ENCODE measurements around the gene CAPN15. TPM values are rescaled to one million over a fixed set of nuclear protein-coding genes. Genes with fewer than 3 reads are reported as not detected.

The CAPN15 gene
- total and polyA plus RNA-seq, 3 donors from 2014 or later = 48.0 to 115 (median 108) TPM

DNA sequence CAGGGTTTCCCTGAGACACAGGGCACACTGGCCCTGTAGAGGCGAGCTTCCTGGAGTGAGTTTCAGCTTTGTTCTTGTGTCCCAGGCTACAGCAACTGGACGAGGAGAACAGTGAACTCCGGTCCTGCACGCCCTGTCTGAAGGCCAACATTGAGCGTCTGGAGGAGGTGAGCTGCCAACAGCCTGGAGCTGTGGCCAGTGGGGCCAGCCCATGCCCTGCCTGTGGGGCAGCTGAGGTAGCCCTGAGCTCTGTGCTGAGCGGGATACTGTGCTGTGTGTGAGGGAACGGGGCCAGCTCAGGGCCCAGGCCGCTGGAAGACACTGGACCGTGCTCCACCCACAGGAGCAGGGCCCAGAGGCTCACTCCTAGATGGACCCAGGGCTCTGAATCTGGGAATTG, 8.7 kb upstream of the CAPN15 start:
- Histone ChIP-seq H3K9me3 (no peaks in the 10 kb centered on the region), H3K27me3 (no peaks in the 10 kb centered on the region), H3K4me3 (no peak overlapping the region), H3K27ac (no peak overlapping the region), H3K36me3 (ENCODE audit: low read depth, missing control alignments) (no peaks in the 10 kb centered on the region), H3K4me1 (no peaks in the 10 kb centered on the region)
- intact Hi-C loops (cut with DNase I; ENCODE audit: low total_unique reads) = no loop called here
- WGBS, 2 donors = 74 to 77% methylated on average over 3 to 9 of the region's 9 CpGs
- TF ChIP-seq POLR2A (IDR thresholded peaks at IDR 0.05) (no peak), CTCF (IDR thresholded peaks at IDR 0.05) (no peak)
- no peak for DNase-seq

DNA sequence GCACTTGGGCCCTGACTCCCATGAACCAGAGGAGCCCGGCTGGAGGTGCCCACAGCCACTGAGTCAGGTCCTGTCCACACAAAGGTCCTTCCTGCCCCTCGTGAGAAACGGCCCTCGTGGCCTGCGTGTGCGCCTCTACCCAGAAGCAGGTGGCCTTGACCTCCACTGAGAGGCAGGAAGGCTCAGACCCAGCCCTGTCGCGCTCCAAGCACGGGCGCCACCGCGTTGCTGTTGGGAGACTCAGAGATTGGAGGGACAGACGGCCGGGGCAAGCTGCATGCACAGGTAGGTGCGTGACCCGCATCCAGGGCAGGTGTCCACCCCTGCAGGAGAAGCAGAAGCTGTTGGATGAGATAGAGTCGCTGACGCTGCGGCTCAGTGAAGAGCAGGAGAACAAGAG, 8.1 kb upstream of the CAPN15 start:
- no peak overlapping the region for H3K27ac ChIP-seq

GRCh38 chr16:519841-520687, 7.4 kb upstream of the CAPN15 start:
- no peak for DNase-seq
- Histone ChIP-seq H3K4me1 (no peaks in the 10 kb centered on the region), H3K27ac (no peak overlapping the region), H3K9me3 (no peaks in the 10 kb centered on the region), H3K36me3 (ENCODE audit: low read depth, missing control alignments) (no peaks in the 10 kb centered on the region), H3K4me3 (no peak overlapping the region), H3K27me3 (no peaks in the 10 kb centered on the region)
- intact Hi-C loops (cut with DNase I; ENCODE audit: low total_unique reads) = no loop called here
- TF ChIP-seq POLR2A (IDR thresholded peaks at IDR 0.05) (no peak), CTCF (IDR thresholded peaks at IDR 0.05) (no peak)
- 92 to 94% methylated on average over 14 to 34 of the region's 35 CpGs for WGBS, 2 donors

More for the DNA sequence above, 8.1 kb upstream of the CAPN15 start:
- no peaks in the 10 kb centered on the region for H3K27me3 ChIP-seq
- TF ChIP-seq POLR2A (IDR thresholded peaks at IDR 0.05) (no peak), CTCF (IDR thresholded peaks at IDR 0.05) (no peak)
- whole genome bisulfite sequencing, 2 donors = 90 to 95% methylated on average over 4 to 19 of the region's 19 CpGs
- no peak overlapping the region for H3K4me3 ChIP-seq
- H3K4me1 ChIP-seq = no peaks in the 10 kb centered on the region
- DNase-seq = no peak
- intact Hi-C loops (cut with DNase I; ENCODE audit: low total_unique reads) = no loop called here
- H3K36me3 ChIP-seq (ENCODE audit: low read depth, missing control alignments) = no peaks in the 10 kb centered on the region
- H3K9me3 ChIP-seq = no peaks in the 10 kb centered on the region

- WGBS, 2 donors = 91 to 97% methylated on average over 8 to 11 of the region's 13 CpGs
Observed at GRCh38 chr16:520847-521246, 6.7 kb upstream of the CAPN15 start.

More at GRCh38 chr16:520847-521246, 6.7 kb upstream of the CAPN15 start:
- no peak for DNase-seq
- Histone ChIP-seq H3K9me3 (no peaks in the 10 kb centered on the region), H3K4me1 (peaks cover 7% of the 10 kb centered on the region), H3K36me3 (ENCODE audit: low read depth, missing control alignments) (no peaks in the 10 kb centered on the region), H3K27ac (no peak overlapping the region), H3K27me3 (no peaks in the 10 kb centered on the region), H3K4me3 (no peak overlapping the region)
- intact Hi-C loops (cut with DNase I; ENCODE audit: low total_unique reads) = no loop called here
- no peak for TF ChIP-seq CTCF (IDR thresholded peaks at IDR 0.05)
- TF ChIP-seq POLR2A (IDR thresholded peaks at IDR 0.05) = no peak

All from testis (tissue), 3 donors.